CD4-positive, alpha-beta T cell treated with Interleukin-1 beta for 1 hour (primary cell): ENCODE data around the gene XAB2.
A peak's percentile ranks its signal among the peaks of the same experiment; 100 is the strongest.
"Not testable (repeated sequence)": the region's sequence is repeated elsewhere in the genome, so short reads cannot be mapped to it uniquely, and the experiment has no call there.

Source experiments
- DNase-seq, 2 donors: peaks; one replicate each; pipeline ENCODE4 v3.0.0-alpha.2; 2020 to 2022

The XAB2 gene

DNA sequence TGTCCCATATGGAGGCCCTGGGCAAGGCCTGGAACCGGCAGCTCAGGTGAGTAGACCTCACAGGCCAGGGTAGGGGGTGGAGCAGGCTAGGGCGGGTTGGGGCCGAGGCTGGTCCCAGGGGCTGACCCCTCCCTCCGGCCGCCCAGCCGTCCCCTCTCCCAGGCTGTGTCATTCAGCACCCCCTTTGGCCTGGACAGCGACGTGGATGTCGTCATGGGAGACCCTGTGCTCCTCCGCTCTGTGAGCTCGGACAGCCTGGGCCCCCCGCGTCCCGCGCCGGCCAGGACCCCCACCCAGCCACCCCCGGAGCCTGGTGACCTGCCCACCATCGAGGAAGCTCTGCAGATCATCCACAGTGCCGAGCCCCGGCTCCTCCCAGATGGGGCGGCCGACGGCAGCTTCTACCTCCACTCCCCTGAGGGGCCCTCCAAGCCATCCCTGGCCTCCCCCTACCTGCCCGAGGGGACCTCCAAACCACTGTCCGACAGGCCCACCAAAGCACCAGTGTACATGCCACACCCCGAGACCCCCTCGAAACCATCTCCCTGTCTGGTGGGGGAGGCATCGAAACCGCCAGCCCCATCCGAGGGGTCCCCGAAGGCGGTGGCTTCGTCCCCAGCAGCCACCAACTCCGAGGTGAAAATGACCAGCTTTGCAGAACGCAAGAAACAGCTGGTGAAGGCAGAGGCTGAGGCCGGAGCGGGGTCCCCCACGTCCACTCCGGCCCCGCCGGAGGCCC lies 17.6 kb downstream of the XAB2 start:
- DNase-seq, result no peak

DNA sequence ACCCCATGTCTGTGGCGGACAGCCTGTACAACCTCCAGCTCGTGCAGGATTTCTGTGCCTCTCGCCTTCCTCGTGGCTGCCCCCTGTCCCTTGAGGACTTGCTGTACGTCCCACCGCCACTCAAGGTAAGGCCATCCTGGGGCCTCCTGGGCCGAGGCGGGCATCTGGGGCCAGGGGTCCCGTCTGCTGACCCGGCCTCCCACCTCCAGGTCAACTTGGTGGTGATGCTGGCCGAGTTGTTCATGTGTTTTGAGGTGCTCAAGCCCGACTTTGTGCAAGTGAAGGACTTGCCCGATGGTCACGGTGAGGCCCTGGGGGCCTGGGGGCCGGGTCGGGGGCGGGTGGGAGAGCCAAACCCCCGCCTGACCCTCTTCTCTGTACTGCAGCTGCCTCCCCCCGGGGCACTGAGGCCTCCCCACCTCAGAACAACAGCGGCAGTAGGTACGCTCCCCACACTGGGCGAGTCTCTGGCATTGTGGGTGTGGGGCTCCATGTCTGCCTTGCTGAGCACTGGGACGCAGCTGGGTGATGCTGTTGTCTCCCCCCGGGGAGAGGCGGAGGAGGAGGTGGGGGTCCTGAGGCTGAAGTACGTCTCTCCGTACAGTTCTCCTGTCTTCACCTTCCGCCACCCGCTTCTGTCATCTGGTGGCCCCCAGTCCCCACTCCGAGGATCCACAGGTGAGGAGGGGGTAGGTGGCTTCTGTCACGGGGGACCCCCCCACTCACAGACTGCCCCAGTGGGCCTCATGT lies 18.7 kb downstream of the XAB2 start:
- DNase-seq, result no peak

DNA sequence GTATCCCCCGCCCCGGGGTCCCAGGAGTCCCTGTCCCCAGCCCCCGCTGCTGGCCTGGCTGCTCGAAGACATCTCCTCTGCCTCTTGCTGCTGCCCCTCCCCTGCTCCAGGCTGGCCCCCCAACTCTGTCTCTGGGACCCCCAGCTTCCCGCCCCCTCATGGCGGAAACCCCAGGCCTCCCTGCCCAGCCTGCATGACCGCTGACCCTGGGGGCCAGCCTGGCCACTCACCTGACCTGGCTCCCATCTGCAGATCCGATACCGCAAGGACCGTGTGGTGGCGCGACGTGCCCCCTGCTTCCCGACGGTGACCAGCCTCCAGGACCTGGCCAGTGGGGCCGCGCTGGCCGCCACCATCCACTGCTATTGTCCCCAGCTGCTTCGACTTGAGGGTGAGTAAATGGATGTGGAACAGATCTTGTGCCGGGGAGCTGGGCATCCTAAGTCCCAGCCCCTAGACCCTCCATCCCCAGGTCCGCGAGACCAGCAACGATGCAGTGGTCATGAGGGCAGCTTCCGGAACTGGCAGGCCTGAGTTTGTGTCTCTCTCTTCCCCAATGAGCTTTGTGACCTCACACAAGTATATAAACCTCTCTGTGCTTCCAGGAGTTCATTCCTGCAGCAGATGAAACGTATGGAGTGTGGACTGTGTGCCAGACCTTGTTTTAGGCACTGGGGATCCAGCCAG lies 21.3 kb downstream of the XAB2 start:
- DNase-seq, result no peak

DNA sequence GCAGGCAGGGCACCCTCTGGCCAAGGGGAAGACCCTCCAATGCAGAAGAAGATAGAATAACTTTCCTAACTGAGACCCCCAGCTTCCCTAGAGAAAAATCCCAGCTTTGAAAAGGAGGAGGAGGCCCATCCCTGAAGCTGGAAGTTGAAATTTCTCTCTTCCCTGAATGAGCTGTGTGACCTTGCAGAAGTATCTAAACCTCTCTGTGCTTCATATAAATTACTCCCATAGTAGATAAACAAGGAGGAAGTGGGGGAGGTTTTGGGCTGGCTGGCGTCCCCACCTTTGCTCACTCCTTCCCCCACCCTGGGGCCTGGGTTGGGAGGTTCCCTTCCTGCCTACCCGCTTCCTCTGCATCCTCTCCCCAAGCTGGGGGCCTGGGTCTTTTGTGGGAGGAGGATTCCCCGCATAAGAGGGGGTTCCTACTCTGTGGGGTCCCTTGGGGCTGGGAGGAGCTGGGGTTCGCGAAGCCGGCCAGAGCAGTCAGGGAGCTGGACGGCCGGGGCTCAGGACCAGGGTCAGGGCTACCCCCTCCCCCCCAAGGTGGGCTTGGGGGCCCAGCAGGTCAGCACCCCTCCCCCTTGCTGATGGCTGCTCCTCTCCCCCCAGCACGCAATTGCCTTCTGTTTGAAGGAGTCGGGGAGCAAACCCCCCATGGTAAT lies 22.0 kb downstream of the XAB2 start:
- DNase-seq, result no peak

DNA sequence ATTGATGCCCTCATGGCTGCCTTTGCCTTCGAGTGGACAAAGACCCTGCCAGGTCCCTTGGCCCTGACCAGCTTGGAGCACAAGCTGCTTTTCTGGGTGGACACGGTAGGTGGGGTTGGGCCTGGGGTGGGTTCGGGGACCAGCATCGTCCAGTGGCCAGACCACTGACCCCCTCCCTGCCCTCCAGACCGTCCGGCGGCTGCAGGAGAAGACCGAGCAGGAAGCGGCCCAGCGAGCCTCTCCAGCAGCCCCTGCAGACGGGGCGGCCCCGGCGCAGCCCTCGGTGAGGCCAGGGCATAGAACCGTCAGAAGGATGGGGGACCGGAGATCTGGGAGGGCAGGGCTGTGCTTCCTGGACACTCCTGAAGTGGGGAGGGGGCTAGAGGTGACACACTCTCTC lies 23.1 kb downstream of the XAB2 start:
- no peak for DNase-seq

DNA sequence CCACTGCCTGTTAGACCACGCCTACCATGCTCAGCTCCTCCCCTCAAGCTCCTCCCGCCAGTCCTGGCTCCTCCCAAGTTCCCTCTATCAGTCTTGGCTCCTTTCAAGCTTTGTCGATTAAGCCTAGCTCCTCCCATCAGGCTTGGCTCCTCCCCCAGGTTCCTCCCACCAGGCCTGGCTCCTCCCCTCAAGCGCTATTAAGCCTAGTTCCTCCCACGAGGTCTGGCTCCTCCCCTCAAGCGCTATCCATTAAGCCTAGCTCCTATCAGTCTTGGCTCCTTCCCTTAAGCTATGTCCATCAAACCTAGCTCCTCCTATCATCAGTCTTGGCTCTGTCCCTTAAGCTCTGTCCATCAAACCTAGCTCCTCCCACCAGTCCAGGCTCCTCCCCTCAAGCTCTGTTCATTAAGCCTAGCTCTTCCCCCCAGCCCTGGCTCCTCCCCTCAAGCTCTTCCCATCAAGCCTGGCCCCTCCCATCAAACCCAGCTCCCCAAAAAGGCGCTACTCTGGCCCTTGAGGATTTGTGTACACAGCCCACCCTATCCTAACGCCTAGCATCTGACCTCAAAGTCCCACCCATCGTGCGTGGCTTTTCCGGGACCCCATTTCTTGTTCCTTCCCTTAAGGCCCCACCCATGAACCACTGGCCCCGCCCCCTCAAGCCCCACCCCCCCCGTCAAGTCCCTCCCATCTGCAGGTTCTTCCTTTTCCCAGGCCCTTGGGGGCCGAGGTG lies 23.7 kb downstream of the XAB2 start:
- peak; percentile 20 to 29 for DNase-seq

DNA sequence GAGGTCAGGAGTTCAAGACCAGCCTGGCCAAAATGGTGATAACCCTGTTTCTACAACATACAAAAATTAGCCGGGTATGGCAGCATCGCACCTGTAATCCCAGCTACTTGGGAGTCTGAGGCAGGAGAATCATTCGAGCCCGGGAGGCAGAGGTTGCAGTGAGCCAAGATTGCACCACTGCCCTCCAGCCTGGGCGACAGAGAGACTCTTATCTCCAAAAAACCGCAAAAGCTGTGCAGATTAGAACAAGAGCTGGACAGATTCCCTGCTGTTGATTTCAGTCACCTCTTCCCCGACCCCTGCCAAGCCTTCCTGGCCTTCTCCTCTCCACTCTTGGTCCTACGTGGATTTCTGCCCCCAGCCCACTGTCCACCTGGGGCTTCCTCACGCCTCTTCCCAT lies 25.4 kb downstream of the XAB2 start:
- DNase-seq, result no peak

DNA sequence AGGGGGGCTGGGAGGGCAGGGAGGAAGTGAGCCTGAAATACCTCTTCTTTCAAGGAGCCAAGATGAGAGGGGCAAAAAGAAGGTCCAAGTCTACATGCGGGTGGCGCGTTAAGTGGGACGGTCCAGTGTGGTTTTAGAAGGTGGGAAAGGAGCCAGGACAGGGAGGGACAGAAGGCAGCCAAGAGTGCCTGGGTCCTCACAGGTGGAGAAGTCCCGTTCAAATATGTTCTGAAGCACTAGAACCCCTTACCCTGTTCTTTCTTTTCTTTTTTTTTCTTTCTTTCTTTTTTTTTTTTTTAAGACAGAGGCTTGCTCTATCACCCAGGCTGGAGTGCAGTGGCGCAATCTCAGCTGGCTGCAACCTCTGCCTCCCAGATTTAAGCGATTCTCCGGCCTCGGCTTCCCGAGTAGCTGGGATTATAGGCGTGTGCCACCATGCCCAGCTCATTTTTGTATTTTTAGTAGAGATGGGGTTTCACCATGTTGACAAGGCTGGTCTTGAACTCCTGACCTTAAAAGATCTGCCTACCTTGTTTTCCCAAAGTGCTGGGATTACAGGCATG lies 26.3 kb downstream of the XAB2 start:
- DNase-seq, result no peak

DNA sequence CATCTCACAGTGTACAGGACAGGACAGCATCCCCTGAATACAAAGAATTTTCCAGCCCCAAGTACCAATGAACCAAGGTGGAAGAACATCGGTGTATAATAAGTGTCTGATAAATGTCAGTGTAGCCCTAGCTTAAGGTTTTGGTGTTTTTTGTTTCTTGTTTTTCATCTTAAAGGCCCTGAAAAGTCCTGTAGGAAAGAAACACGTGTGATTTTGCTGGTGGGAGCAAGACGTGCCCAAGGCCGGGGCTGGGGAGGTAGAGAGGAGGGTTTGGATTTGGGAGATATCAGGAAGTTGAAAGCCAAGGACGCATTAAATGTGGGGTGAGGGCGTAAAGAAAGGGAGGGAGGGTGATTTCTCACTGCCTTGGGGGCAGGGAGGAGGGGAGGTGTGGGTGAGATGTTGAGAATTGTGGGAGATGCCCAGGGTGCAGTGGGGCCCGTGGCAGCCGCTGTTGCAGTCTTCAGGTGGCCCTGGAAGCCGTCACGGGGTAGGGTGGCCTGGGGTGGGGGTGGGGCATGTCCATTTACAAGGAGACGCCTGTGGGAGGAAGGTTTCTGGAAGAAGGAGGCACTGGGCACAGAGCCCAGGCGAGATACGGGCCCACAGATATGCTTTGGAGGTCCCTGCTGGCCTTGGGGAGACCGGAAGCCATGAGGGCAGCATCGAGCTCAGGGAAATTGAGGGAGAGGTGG lies 27.0 kb downstream of the XAB2 start:
- no peak for DNase-seq

DNA sequence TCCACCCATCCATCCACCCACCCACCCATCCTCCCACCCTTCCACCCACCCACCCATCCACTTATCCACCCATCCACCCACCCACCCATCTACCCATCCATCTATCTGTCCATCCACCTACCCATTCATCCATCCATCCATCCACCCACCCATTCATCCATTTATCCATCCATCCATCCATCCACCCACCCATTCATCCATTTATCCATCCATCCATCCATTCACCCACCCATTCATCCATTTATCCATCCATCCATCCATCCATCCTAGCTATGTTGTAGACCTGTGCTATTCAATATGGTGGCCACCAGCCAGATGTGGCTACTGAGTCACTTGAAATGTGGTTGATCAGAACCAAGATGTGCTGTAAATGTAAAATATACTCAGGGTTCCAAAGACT lies 28.6 kb downstream of the XAB2 start:
- DNase-seq, result no peak

DNA sequence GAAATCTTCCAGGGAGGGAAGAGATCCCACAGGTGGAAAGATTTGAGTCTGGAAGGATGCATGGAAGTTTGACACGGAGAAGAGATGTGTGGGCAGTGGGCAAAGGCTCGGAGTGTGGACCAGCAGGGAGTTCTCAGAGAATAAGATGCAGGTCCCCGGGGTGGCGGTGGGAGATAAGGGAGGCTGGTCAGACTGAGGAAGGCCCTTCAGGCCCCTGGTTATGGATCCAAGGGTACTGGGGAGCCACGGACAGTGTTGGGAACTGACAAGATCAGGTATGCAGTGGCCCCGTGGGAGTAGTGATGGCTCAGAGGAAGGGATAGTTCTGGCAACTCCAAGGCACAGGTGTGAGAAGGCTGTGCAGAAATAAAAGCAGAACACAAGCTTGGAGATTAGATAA lies 31.2 kb downstream of the XAB2 start:
- no peak for DNase-seq

DNA sequence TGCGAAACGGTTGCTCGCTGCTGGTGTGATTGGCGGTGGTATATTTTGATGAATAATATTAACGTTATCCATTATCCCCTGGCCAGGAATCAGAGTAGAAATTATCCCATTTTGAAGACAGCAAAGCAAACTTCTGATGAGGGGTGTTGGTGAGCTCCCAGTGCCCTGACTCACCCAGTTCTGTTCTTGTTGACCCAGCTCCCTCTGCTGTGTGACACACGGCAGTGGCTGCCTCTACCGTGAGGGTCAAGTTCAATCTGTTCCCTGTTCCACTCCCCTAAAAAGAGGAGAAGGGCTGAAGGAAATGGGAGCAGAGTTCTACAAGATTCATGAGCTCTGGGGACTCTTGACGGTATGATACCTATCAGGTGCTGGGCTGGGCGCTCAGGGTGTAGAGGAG lies 31.7 kb downstream of the XAB2 start:
- DNase-seq, result no peak

DNA sequence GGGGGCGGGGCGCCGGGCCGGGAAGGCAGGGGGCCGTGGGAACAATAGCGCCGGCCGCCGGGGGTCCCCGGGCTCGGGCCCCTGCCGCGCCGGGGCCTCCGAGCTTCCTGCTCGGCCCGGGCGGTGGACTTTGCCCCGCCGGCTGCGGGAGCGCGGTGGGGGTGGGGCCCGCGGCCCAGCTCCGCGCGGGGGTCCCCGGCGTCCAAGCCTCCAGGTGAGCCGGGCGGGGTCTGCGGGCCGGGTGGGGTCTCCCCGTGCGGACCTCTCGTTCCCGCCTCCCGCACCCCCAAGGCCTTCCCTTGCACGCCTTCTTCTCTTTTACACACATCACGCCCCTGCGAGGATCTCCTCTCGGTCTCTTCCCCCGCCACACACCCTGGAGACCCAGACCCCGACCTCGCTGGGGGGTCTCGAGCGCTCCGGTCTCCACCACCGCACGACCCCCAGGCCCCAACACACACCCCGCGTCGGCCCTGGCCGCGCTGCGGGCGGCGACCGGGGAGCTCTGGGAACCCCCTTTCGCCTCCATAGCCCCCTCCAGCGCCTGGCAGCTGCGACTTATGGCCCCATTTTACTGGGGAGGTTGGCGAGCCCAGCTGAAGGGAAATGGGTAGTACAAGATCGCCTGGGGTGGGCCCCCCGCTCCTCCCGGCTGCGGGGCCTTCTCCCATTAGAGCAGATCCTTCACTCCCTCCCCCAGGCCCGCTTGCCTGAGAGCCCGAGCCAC lies 33.0 kb downstream of the XAB2 start:
- no peak for DNase-seq

DNA sequence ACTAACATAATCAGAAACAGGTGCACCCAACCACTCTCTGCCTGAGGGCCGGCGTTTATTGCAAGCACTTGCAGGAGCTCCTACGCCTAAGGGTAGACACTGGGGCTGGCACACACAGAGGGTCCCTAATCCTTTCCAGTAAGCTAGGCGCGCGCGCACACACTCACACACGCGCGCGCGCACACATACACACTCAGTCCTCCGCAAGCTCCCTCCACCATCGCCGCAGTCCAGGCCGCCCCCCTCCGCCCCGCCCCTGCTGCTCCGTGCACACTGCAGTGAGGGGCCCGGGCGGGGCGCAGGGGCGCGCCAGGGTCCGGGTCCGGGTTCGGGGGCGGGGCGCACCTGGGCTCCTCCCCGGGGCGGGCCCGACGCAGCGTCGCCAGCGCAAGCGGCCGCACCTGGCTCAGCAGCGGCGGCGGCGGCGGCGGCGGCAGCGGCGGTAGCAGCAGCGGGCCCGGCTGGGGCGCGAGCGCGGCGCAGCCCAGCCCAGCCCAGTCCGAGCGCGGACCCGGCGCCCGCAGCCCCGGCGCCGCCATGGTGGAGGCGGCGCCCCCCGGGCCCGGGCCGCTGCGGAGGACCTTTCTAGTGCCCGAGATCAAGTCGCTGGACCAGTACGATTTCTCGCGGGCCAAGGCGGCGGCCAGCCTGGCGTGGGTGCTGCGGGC lies 33.7 kb downstream of the XAB2 start, which contains the start of gene CAMSAP3:
Gene CAMSAP3, plus strand, starts transcription at position 398 of the 668 bp plus-strand sequence. Its CDS starts 140 bp downstream, at position 538.
- DNase-seq, result peak; percentile 38 to 40

DNA sequence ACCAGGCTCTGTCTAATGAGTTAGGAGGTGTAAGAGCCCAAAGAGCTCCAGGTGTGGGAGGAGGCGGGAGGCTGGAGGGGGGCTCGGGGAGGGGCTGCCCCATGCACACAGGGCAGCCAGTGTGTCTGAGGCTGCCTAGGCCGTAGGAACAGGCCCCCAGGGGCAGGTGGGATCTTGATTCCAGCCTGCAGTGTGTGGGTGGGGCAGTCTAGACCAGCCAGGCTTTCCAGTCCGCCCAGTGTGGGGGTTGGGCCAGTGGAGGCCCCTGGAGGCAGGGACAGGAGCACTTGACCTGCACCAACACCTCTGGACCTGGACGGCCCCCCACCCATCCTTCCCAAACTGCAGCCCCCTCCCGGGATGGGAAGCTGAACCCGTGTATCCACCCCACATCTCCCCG lies 39.1 kb downstream of the XAB2 start:
- no peak for DNase-seq

DNA sequence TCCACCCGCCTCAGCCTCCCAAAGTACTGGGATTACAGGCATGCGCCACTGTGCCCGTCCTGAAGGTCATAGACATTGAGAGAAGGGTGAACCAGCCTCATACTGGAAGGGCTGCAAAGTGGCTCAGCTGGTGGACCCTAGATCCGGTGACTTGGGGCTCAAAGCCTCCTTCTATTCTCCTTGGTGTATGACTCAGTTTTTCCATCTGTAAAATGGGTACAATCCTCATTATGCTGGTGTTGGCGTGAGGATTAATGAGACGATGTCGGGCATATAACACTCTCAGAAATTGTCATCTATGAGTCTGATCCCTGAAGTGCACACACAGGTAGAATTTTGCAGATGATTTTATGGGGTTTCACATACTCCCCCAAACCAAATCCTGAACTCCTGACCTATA lies 39.5 kb downstream of the XAB2 start:
- DNase-seq, result no peak

DNA sequence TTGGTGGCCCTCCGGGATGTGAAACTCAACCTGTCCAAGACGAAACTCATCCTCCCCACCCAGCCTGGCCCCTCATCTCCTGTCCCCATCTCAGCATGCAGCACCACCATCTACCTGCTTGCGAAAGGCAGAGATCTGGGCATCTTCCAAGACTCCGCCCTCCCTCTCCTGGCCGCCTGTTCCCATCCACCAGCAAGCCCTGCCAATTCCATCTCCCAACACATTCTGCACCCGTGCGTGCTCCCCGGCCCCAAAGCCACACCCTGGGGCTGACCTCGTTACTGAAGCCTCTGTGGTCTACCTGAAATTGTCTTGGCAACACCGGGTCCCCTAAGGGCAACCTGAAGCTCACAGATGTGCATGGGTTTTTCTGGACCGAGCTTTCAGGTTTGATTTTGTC lies 46.9 kb downstream of the XAB2 start:
- no peak for DNase-seq

DNA sequence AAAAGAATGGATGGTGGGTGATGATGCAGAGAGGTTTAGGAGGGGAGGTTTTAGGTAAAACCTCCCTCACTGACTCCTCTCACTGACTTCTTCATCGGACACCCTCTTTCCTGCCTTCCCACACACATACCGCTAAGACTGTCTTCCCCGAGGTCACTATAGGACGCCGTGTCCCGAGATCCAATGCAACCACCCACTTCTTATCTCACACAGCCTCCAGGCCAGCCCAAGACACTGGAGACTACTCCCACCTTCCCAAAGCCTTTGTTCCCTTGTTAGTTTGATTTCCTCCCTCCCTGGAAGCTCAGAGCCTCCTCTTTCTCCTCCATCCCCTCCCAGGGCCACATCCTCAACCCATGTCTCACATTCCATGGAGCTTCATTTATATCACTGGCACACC lies 50.2 kb downstream of the XAB2 start:
- no peak for DNase-seq

DNA sequence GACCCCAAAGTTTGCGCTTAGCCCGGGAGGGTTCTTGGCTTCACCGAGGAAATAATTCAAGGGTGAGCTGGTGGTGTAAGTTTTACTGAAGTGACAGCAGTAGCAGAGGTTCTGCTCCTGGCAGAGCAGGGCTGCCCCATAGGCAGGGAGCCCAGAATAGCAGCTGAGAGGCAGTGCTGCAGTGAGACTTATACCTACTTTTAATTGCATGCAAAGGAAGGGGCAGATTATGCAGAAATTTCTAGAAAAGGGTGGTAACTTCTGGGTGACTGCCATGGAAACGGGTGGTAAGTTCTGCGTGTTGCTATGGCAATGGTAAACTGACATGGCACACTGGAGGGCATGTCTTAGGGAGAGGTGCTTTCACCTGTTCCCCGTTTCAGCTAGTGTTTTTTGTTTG lies 51.2 kb downstream of the XAB2 start:
- DNase-seq, result no peak

DNA sequence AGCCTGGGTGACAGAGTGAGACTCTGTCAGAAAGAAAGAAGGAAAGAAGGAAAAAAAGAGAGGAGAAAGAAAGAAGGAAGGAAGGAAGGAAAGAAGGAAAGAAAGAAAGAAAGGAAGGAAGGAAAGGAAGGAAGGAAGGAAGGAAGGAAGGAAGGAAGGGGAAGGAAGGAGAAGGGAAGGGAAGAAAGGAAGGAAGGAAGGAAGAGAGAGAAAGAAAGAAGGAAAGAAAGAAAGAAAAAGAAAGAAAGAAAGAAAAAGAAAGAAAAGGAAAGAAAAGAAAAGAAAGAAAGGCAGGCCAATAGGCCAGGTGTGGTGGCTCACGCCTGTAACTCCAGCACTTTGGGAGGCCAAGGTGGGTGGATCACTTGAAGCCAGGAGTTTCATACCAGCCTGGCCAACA lies 51.9 kb downstream of the XAB2 start:
- not testable (repeated sequence) for DNase-seq
